IMR-90 (cell line): ENCODE results near the gene CD5L. TPM values are rescaled to one million over a fixed set of nuclear protein-coding genes. Genes with fewer than 3 reads are reported as not detected.

Source experiments
- ATAC-seq: fragments of 200-7000 bp; cut with Tn5 transposase; 2 replicates; pipeline ENCODE4 v1.9.1; 2020; ENCODE audit warnings: low read depth, mild to moderate bottlenecking, moderate library complexity
- BruUV-seq: library from RNA; stranded (reverse); fragments of 400-500 nt; replicated peaks from 2 replicates; lab custom pipeline; 2021; lab: Mats Ljungman, UMichigan
- CTCF ChIA-PET: fragments of 300-600 bp; formaldehyde crosslinking; extraction: SDS; loops from one replicate; lab custom pipeline; 2021; ENCODE audit warnings: antibody characterized with exemption; lab: Yijun Ruan, JAX
- POLR2A ChIA-PET: fragments of 300-600 bp; sonication (Branson Sonifier 250); formaldehyde crosslinking; loops from one replicate; lab custom pipeline; 2022; ENCODE audit warnings: antibody characterized with exemption; ENCODE audit not compliant: unreplicated experiment; lab: Charles Lee
- DNase-seq: peaks from one replicate; pipeline ENCODE4 v3.0.0; 2013
- H2AFZ ChIP-seq: replicated peaks from 2 replicates; pipeline ENCODE3; 2013; ENCODE audit warnings: low read length, mild to moderate bottlenecking; ENCODE audit not compliant: poor library complexity
- H2AK5ac ChIP-seq: 2 replicates; pipeline ENCODE4 v1.6.1; 2013; ENCODE audit warnings: low read depth, low read length, inconsistent platforms
- H2AK9ac ChIP-seq: replicated peaks from 2 replicates; pipeline ENCODE3; 2013; ENCODE audit warnings: mild to moderate bottlenecking, low read depth, low read length, moderate library complexity; ENCODE audit not compliant: poor library complexity
- H2BK120ac ChIP-seq: 2 replicates; pipeline ENCODE4 v1.6.1; 2013; ENCODE audit warnings: low read depth, low read length, inconsistent platforms
- H2BK15ac ChIP-seq: 3 replicates; pipeline ENCODE4 v1.6.1; 2013; ENCODE audit warnings: low read depth, low read length, inconsistent platforms
- H2BK20ac ChIP-seq: 2 replicates; pipeline ENCODE4 v1.6.1; 2013; ENCODE audit warnings: low read depth, mild to moderate bottlenecking, inconsistent platforms, low read length, moderate library complexity
- H2BK5ac ChIP-seq: 2 replicates; pipeline ENCODE4 v1.6.1; 2013; ENCODE audit warnings: mild to moderate bottlenecking, low read depth, low read length, inconsistent platforms; ENCODE audit not compliant: poor library complexity, severe bottlenecking
- H3K14ac ChIP-seq: replicated peaks from 2 replicates; pipeline ENCODE4 v1.6.1; 2013; ENCODE audit warnings: low read depth, low read length, inconsistent platforms
- H3K18ac ChIP-seq: 2 replicates; pipeline ENCODE4 v1.6.1; 2013; ENCODE audit warnings: low read depth, low read length, control low read depth
- H3K23ac ChIP-seq: 2 replicates; pipeline ENCODE4 v1.6.1; 2013; ENCODE audit warnings: low read depth, low read length, inconsistent platforms
- H3K27ac ChIP-seq: 2 replicates; pipeline ENCODE4 v1.5.1; 2013; ENCODE audit warnings: mild to moderate bottlenecking, control low read depth, low read length; ENCODE audit not compliant: insufficient read depth
- H3K27me3 ChIP-seq: 2 replicates; pipeline ENCODE4 v1.6.1; 2013; ENCODE audit warnings: low read length; ENCODE audit not compliant: control insufficient read depth, insufficient read depth
- H3K36me3 ChIP-seq: 2 replicates; pipeline ENCODE4 v1.6.1; 2013; ENCODE audit warnings: low read length, mixed read lengths; ENCODE audit not compliant: control insufficient read depth, insufficient read depth
- H3K4ac ChIP-seq: 2 replicates; pipeline ENCODE4 v1.6.1; 2013; ENCODE audit warnings: low read depth, low read length, inconsistent platforms
- H3K4me1 ChIP-seq: 2 replicates; pipeline ENCODE4 v1.6.1; 2013; ENCODE audit warnings: low read length, mixed read lengths; ENCODE audit not compliant: control insufficient read depth, insufficient read depth
- H3K4me2 ChIP-seq: 2 replicates; pipeline ENCODE4 v1.6.1; 2013; ENCODE audit warnings: low read depth, mild to moderate bottlenecking, control low read depth, low read length, moderate library complexity
- H3K4me3 ChIP-seq: 2 replicates; pipeline ENCODE4 v1.5.1; 2013; ENCODE audit warnings: low read depth, mild to moderate bottlenecking, control low read depth, low read length, moderate library complexity; ENCODE audit not compliant: insufficient read depth
- H3K56ac ChIP-seq: 2 replicates; pipeline ENCODE4 v1.6.1; 2013; ENCODE audit warnings: low read length, inconsistent platforms; ENCODE audit not compliant: insufficient read depth; ENCODE audit errors: extremely low read depth
- H3K79me1 ChIP-seq, 2 experiments: 2 replicates each; pipeline ENCODE4 v1.6.1; 2013; ENCODE audit warnings: low read length in 2 of 2, inconsistent platforms in 1 of 2, low read depth in 1 of 2
- H3K9ac ChIP-seq: 2 replicates; pipeline ENCODE4 v1.6.1; 2013; ENCODE audit warnings: low read depth, low read length, control low read depth
- H3K9me1 ChIP-seq: 2 replicates; pipeline ENCODE4 v1.6.1; 2013; ENCODE audit warnings: low read length, inconsistent platforms; ENCODE audit not compliant: insufficient read depth
- H3K9me3 ChIP-seq: 2 replicates; pipeline ENCODE4 v1.6.1; 2013; ENCODE audit warnings: low read length; ENCODE audit not compliant: control insufficient read depth, insufficient read depth
- H4K20me1 ChIP-seq: 2 replicates; pipeline ENCODE4 v1.6.1; 2013; ENCODE audit warnings: low read length, inconsistent platforms; ENCODE audit not compliant: insufficient read depth
- H4K5ac ChIP-seq: 2 replicates; pipeline ENCODE4 v1.6.1; 2013; ENCODE audit warnings: mild to moderate bottlenecking, low read depth, low read length, control low read depth
- H4K8ac ChIP-seq, 2 experiments: 2 replicates each; pipeline ENCODE4 v1.6.1; 2013; ENCODE audit warnings: low read depth in 2 of 2, low read length in 2 of 2, control low read depth in 1 of 2, inconsistent platforms in 1 of 2
- H4K91ac ChIP-seq: 2 replicates; pipeline ENCODE4 v1.6.1; 2013; ENCODE audit warnings: low read depth, low read length, inconsistent platforms; ENCODE audit not compliant: insufficient read depth
- CEBPB ChIP-seq: IDR thresholded peaks from 2 replicates; pipeline ENCODE4 v1.6.1; 2012; ENCODE audit warnings: low read depth, low read length, improper control_type of control experiment
- CTCF ChIP-seq: conservative IDR thresholded peaks from 2 replicates; pipeline ENCODE4 v1.5.1; 2012; ENCODE audit warnings: mild to moderate bottlenecking, low read depth, low read length, improper control_type of control experiment
- ELK1 ChIP-seq: fragments of 150-350 bp; IDR thresholded peaks from 2 replicates; pipeline ENCODE4 v1.6.1; 2016; ENCODE audit warnings: low read depth, mild to moderate bottlenecking, low read length, moderate library complexity, borderline replicate concordance
- FOS ChIP-seq: fragments of 150-350 bp; IDR thresholded peaks from 2 replicates; pipeline ENCODE4 v1.6.1; 2016; ENCODE audit warnings: low read depth, low read length
- MAFK ChIP-seq: IDR thresholded peaks from 2 replicates; pipeline ENCODE4 v1.6.1; 2012; ENCODE audit warnings: low read depth, low read length, improper control_type of control experiment
- MXI1 ChIP-seq: IDR thresholded peaks from 2 replicates; pipeline ENCODE4 v1.6.1; 2012; ENCODE audit warnings: low read depth, mild to moderate bottlenecking, low read length, moderate library complexity, borderline replicate concordance
- NFE2L2 ChIP-seq: fragments of 150-350 bp; IDR thresholded peaks from 2 replicates; pipeline ENCODE4 v1.6.1; 2016; ENCODE audit warnings: low read depth, mild to moderate bottlenecking, low read length
- RCOR1 ChIP-seq: IDR thresholded peaks from 2 replicates; pipeline ENCODE4 v1.6.1; 2012; ENCODE audit warnings: mild to moderate bottlenecking, low read length, improper control_type of control experiment; ENCODE audit not compliant: insufficient replicate concordance
- RFX5 ChIP-seq: IDR thresholded peaks from 2 replicates; pipeline ENCODE4 v1.8.0; 2012; ENCODE audit warnings: low read depth, mild to moderate bottlenecking, low read length, moderate library complexity
- USF2 ChIP-seq: fragments of 150-350 bp; IDR thresholded peaks from 2 replicates; pipeline ENCODE4 v1.6.1; 2017; ENCODE audit warnings: mild to moderate bottlenecking, antibody characterized with exemption, low read length, low read depth
- WGBS, 2 experiments: methylation state at CpG; one replicate each; pipeline versions ENCODE4 v1.1.5 to v1.1.7; 2013; ENCODE audit warnings: missing lambda C conversion rate in 2 of 2; ENCODE audit not compliant: insufficient read length in 1 of 2; ENCODE audit errors: extremely low coverage in 2 of 2; 5-methylcytosine and 5-hydroxymethylcytosine counted together
- dilution Hi-C: fragments of 300-500 bp; cut with HindIII; formaldehyde crosslinking; loops from one replicate; pipeline ENCODE4 v1.14.3; 2018; ENCODE audit warnings: low sequenced_read_pairs; ENCODE audit not compliant: unreplicated experiment
- in situ Hi-C: fragments of 300-500 bp; cut with MboI; formaldehyde crosslinking; loops from 3 replicates; pipeline ENCODE4 v1.14.3; 2019; ENCODE audit warnings: low sequenced_read_pairs, inconsistent platforms, mixed read lengths
- intact Hi-C: fragments of 100-400 bp; cut with micrococcal nuclease; formaldehyde crosslinking; loops from 2 replicates; pipeline ENCODE4 v1.10.0; 2022
- polyA plus RNA-seq, 3 experiments: library from polyadenylated mRNA; depleted of rRNA; stranded (reverse); fragments of >200 nt; gene quantifications; 2 replicates each; pipeline ENCODE4 v1.2.3, GENCODE V29; 2012; ENCODE audit warnings: low replicate concordance in 1 of 3
- total RNA-seq: library from RNA; depleted of rRNA; stranded (reverse); fragments of >200 nt; gene quantifications from 2 replicates; pipeline ENCODE4 v1.2.3, GENCODE V29; 2012

CD5L gene
- total and polyA plus RNA-seq, 2 of the 4 experiments (the other 2 are of a cell fraction) = not detected

GRCh38 chr1:157849229-157849875 lies 7.7 kb upstream of the CD5L start:
- 100% methylated on average over 1 of the region's 2 CpGs; no CpG with 5 or more reads in 1 of the 2 experiments for WGBS, 2 experiments
- Histone ChIP-seq H3K79me1 (no peaks in the 10 kb centered on the region), H3K18ac (no peak overlapping the region), H3K27ac (no peak overlapping the region), H2BK120ac (no peak overlapping the region), H2BK5ac (no peak overlapping the region), H4K8ac (no peak overlapping the region), H2BK15ac (no peak overlapping the region), H2AK9ac (no peak overlapping the region), H3K4me1 (no peaks in the 10 kb centered on the region), H2AFZ (no peak overlapping the region), H4K20me1 (no peaks in the 10 kb centered on the region), H3K23ac (no peak overlapping the region), H3K9me1 (no peaks in the 10 kb centered on the region), H3K4me2 (no peak overlapping the region), H4K91ac (no peak overlapping the region), H3K36me3 (no peaks in the 10 kb centered on the region), H3K9me3 (no peaks in the 10 kb centered on the region), H4K5ac (no peak overlapping the region), H3K4me3 (no peak overlapping the region), H3K4ac (no peak overlapping the region), H3K9ac (no peak overlapping the region), H2BK20ac (no peak overlapping the region), H3K27me3 (no peaks in the 10 kb centered on the region), H2AK5ac (no peak overlapping the region), H3K56ac (no peak overlapping the region), H3K14ac (no peak overlapping the region)
- intact Hi-C loops (no loop called here), dilution Hi-C loops (no loop called here), in situ Hi-C loops (no loop called here)
- CTCF ChIA-PET = no interaction called here
- POLR2A ChIA-PET = no interaction called here
- TF ChIP-seq FOS (no peak), MAFK (no peak), ELK1 (no peak), MXI1 (no peak), CEBPB (no peak), USF2 (no peak), CTCF (no peak), NFE2L2 (no peak), RCOR1 (no peak), RFX5 (no peak)
- ATAC-seq = no peak
- DNase-seq = no peak
- no TSS peak for BruUV-seq
